AML-193 (cell line): ENCODE data around the gene CLEC17A.
"Not testable (repeated sequence)": the region's sequence is repeated elsewhere in the genome, so short reads cannot be mapped to it uniquely, and the experiment has no call there.

Source experiments
- DNase-seq, 2 experiments: peaks; one replicate each; lab custom pipeline; 2025; lab: John Stamatoyannopoulos, UW

The CLEC17A gene

GRCh38 chr19:14580623-14581237, 2.2 kb upstream of the CLEC17A start:
- no peak for DNase-seq

DNA sequence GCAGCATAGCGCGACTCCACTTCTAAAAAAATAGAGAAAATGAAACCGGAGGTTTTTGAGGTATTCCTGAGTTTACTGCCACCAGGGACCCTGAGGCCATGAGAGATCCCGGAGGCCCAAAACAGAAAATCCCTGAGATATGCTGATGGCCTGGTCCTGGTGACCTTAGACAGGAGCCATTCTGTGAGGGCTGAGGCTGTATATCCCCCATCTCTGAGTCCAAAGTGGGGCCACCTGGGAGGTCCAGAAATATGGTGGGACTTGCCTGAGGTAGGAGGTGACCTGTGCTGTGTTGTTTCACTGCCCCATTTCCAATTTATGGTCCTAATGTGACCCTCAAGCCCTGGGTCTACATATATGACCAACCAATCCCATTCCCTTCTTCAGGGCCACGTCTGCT, 1.5 kb downstream of the CLEC17A start:
- DNase-seq: not testable (repeated sequence)

DNA sequence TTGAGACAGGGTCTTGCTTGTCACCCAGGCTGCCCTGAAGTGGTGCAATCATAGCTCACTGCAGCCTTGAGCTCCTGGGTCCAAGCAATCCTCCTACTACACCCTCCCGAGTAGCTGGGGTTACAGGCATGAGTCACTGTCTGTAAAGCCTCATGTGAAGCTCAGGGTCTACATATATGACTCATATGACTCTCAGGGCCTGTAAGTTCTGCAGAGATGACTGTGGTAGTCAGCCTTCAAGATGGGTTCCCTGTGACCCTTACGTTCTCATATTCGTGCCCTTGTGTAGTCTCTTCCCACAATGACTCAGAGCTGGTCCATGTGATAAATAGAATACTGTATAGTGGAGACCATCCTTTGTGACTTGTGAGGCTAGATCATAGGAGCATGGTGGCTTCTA, 2.3 kb downstream of the CLEC17A start:
- DNase-seq: not testable (repeated sequence)

GRCh38 chr19:14589433-14589832, 6.5 kb downstream of the CLEC17A start:
- DNase-seq: not testable (repeated sequence)

DNA sequence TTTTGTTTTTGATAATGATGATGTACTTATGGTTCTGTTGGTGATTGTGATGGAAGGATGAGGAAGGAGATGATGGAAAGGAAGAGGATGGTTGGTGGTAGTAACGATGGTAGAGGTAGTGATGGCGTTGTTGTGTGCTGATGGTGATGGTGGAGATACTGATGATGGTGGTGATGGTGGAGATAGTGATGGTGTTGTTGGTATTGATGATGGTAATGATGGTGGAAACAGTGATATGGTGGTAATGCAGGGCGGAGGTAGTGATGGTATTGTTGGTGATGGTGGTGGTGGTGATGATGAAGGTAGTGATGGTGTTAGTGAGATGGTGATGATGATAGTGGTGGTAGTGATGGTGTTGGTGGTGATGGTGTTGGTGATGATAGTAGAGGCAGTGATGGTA, 12.7 kb downstream of the CLEC17A start:
- DNase-seq: no peak

DNA sequence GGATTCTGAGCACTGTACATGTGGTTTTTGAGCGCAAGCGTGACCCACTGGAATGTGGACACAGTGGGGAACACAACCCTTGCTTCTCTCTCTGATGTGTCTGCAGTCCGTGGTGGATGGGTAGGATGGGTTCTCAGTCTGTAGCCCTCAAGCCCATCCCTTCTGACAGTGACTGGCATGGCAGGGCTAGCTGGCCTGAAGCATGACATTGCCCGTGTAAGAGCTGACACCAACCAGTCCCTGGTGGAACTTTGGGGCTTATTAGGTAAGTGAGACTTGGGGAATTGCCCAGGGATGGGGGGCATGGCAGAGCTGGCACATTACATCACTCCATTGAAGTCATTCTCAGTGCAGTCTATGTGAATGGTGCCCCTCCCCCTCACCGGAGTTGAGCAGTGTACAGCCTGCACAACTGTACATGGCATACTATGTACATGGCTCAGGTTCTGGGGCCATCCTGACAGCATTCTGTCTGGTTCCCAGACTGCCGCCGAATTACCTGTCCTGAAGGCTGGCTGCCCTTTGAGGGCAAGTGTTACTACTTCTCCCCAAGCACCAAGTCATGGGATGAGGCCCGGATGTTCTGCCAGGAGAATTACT, 16.8 kb downstream of the CLEC17A start:
- DNase-seq: no peak

DNA sequence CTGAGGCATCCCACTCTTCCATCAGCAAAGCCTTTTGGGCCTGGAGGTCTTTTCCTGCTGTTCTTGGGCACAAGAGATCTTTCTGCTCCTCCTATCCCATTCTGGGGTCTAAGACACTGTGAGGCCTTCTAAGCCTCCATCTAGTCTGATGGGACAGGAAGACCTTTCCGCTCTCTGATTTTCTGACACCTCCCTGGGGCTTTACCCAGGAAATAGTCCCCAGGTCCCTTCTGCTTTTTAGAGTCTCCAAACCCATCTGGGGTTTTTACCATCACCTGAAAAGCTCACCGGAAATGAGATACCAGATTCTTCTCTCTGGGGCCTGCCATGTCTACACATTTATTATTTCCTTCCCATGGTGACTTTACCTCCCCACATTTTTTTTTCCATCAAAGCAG, 21.1 kb downstream of the CLEC17A start:
- no peak for DNase-seq

DNA sequence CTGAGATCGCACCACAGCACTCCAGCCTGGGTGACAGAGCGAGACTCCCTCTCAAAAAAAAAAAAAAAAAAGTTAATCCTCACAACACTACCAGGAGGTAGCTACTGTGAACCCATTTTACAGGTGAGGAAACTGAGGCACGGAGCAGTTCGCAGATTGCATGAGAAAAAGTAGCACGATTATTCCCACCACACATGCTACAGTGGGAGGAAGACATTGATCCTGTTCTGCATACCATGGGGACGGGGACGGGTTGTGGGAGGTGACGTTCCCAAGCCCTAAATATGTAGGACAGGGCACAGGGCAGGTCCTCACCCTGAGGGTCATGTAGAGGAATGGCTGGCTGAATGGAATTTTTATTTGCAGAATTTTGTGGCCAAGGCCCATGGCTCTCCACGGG, 23.7 kb downstream of the CLEC17A start:
- no peak for DNase-seq

- no peak for DNase-seq
Observed at GRCh38 chr19:14611051-14611450, 28.2 kb downstream of the CLEC17A start.

GRCh38 chr19:14612242-14612641, 29.4 kb downstream of the CLEC17A start:
- not testable (repeated sequence) for DNase-seq

DNA sequence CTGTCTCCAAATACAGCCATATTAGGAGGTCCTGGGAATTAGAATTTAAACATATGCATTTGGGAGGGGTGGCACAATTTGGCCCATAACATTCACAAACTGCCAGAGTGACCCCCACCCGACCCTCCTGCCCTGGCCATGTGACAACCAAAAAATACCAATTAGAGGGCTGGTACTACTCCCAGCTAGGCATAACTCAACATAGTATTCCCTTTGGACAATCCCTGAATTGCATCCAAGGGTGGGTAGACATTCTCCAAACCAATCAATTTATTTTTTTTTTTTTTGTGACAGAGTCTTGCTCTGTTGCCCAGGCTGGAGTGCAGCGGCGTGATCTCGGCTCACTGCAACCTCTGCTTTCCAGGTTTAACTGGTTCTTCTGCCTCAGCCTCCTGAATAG, 29.8 kb downstream of the CLEC17A start:
- DNase-seq: no peak

- not testable (repeated sequence) for DNase-seq
Observed at GRCh38 chr19:14613399-14614098, 30.7 kb downstream of the CLEC17A start.

DNA sequence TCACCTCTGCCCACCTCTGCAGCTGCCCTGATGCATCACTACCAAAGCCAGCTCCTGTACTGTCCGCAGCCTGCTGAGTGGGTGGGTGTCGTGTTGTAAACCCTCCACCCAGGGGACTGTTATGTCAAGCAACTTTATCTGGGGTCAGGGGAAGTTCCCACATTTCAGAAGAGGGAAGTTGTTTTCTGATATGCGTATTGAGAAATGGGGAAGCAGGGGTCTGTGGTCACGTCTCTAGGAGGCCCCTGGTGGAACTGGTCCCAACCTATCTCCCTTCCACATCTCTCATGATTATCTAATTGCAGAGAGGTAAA, 31.2 kb downstream of the CLEC17A start:
- DNase-seq: peak; percentile 75 to 84

- no peak for DNase-seq
Observed at GRCh38 chr19:14615623-14616022, 32.7 kb downstream of the CLEC17A start.

GRCh38 chr19:14616407-14616806, 33.5 kb downstream of the CLEC17A start:
- peak; percentile 23 to 41 for DNase-seq

DNA sequence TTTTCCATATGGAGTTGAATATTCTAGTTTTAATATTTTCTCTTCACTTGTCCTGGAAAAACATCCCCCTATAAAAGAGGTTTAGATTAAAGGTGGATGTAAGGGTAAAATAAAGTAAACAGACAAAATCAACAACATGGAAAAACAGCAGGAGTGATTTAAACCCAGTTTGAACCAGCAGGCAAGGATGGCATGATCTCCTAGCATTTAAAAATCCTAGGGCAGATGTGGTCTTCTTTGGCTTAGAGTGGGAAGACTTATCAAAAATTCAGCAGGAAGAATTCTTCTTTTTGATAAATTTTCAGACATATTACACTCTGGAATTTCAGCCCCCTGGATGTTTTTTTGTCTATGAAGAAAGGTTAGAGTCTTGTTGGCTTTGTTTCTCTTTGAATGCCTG, 36.5 kb downstream of the CLEC17A start:
- no peak for DNase-seq

DNA sequence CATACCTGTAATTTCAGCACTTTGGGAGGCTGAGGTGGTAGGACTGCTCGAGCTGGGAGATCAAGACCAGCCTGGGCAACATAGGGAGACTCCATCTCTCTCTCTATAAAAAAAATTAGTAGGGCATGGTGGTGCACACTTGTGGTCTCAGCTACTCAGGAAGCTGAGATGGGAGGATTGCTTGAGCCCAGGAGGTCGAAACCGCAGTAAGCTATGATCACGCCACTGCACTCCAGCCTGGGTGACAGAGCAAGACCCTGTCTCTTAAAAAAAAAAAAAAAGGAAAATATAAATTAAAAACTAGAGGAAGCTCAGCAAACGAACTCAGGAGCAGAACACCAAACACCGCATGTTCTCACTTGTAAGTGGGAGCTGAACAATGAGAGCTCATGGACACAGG, 41.6 kb downstream of the CLEC17A start:
- not testable (repeated sequence) for DNase-seq

- DNase-seq: no peak
Observed at GRCh38 chr19:14629557-14629956, 46.7 kb downstream of the CLEC17A start.

- DNase-seq: peak in 1 of 2 experiments; percentile 28
Observed at GRCh38 chr19:14632286-14632685, 49.4 kb downstream of the CLEC17A start.

DNA sequence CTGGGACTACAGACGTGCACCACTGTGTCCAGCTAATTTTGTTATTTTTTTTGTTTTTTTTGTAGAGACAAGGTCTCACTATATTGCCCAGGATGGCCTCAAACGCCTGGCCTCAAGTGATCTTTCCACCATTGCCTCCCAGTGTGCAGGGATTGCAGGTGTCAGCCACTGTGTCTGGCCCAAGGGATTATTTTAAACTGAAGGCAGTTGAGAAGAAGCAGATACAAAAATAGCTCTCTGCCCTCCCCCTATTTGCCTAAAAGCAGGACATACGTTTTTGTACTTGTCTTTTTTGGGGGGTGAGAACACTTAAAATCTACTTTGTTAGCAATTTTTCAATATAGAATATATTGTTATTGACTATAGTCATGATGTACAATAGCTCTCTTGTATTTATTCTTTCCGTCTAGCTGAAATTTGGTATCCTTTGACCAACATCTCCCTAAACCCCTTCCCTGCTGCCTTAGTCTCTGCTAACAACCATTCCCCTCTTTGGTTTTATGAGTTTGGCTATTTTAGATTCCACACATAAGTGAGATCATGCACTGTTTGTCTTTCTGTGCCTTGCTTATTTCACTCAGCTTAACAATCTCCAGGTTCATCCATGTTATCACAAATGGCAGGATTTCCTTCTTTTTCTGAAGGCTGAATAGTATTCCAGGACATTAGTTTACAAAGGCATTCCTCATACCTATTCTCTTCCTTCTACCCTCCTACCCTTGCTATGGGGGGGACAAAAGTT, 56.8 kb downstream of the CLEC17A start:
- no peak for DNase-seq

GRCh38 chr19:14648506-14648905, 65.6 kb downstream of the CLEC17A start:
- no peak for DNase-seq

- DNase-seq: no peak
Observed at GRCh38 chr19:14649020-14649419, 66.1 kb downstream of the CLEC17A start.

GRCh38 chr19:14650161-14650560, 67.3 kb downstream of the CLEC17A start:
- DNase-seq: no peak
